ENCODE results near the gene MIDN.

DNA sequence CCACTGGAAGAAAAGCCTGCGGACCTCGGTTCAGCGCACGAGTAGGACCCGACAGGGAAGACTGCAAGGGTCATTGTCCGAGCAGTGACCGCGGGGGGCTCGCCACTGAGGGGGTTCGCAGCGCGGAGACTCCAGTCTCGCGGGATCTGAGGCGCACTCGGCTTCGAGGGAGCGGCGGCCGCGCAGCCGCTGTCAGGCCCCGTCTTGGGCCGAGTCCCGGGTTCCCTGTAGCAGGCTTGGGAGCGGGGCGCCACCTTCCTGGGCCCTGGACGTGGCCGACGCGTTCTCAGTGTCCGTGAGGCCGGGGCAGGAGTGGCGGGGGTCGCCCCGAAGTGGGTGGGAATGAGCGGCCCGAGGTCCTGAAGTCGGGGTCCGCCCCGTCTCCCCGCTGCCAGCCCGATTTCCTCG is 26.5 kb downstream of the MIDN start:
- TF ChIP-seq GATA3 (IDR thresholded peaks at IDR 0.05; ENCODE audit: low read depth, low read length): no peak
- TF ChIP-seq GATA2 (IDR thresholded peaks at IDR 0.05; ENCODE audit: low read depth, low read length): no peak

Measured in SH-SY5Y (cell line).